Smooth muscle cell (in vitro differentiated cells): Measurements from ENCODE around the gene ZNF682. TPM values are rescaled to one million over a fixed set of nuclear protein-coding genes. Genes with fewer than 3 reads are reported as not detected.

Experiments
- DNase-seq: peaks from one replicate; lab custom pipeline; 2025; ENCODE audit not compliant: unreplicated experiment; lab: John Stamatoyannopoulos, UW
- H2AFZ ChIP-seq: fragments of 200-600 bp; sonication (generic); 2 replicates; pipeline ENCODE4 v1.6.0; 2016; ENCODE audit warnings: antibody characterized with exemption, low read depth, mild to moderate bottlenecking
- H3F3A ChIP-seq: fragments of 200-600 bp; sonication (generic); 2 replicates; pipeline ENCODE4 v1.6.0; 2017; ENCODE audit warnings: antibody characterized with exemption, low read depth
- H3K27ac ChIP-seq: fragments of 200-600 bp; sonication (generic); 2 replicates; pipeline ENCODE4 v1.5.1; 2016; ENCODE audit warnings: low read depth, mild to moderate bottlenecking
- H3K27me3 ChIP-seq: fragments of 200-600 bp; sonication (generic); 2 replicates; pipeline ENCODE4 v1.6.1; 2016; ENCODE audit warnings: low read depth, mild to moderate bottlenecking
- H3K36me3 ChIP-seq: fragments of 200-600 bp; sonication (generic); 2 replicates; pipeline ENCODE4 v1.5.1; 2016; ENCODE audit warnings: low read depth
- H3K4me1 ChIP-seq: fragments of 200-600 bp; sonication (generic); 2 replicates; pipeline ENCODE4 v1.5.1; 2016; ENCODE audit warnings: low read depth
- H3K4me2 ChIP-seq: fragments of 200-600 bp; sonication (generic); 2 replicates; pipeline ENCODE4 v1.6.0; 2016; ENCODE audit warnings: mild to moderate bottlenecking
- H3K4me3 ChIP-seq: fragments of 200-600 bp; sonication (generic); 2 replicates; pipeline ENCODE4 v1.5.1; 2016; ENCODE audit warnings: mild to moderate bottlenecking
- H3K79me2 ChIP-seq: fragments of 200-600 bp; sonication (generic); 2 replicates; pipeline ENCODE4 v1.6.0; 2016; ENCODE audit warnings: low read depth, mild to moderate bottlenecking
- H3K9ac ChIP-seq: fragments of 200-600 bp; sonication (generic); 2 replicates; pipeline ENCODE4 v1.6.0; 2016; ENCODE audit warnings: low read depth
- H3K9me3 ChIP-seq: fragments of 200-600 bp; sonication (generic); replicated peaks from 2 replicates; pipeline ENCODE4 v1.5.1; 2016; ENCODE audit warnings: low read depth
- H4K20me1 ChIP-seq: fragments of 200-600 bp; sonication (generic); 2 replicates; pipeline ENCODE4 v1.6.0; 2016; ENCODE audit warnings: low read depth
- whole genome bisulfite sequencing: methylation state at CpG from one replicate; pipeline ENCODE4 v1.1.7; 2016; ENCODE audit warnings: low lambda C conversion rate; 5-methylcytosine and 5-hydroxymethylcytosine counted together
- polyA plus RNA-seq: library from polyadenylated mRNA; unstranded; fragments of >200 nt; fragmentation: Nextera tagmentation; extraction: Ambion mirVana; gene quantifications from 2 replicates; pipeline ENCODE4 v1.2.1, GENCODE V29; 2016
- total RNA-seq: library from RNA; depleted of rRNA; stranded (reverse); fragments of >200 nt; gene quantifications from 2 replicates; pipeline ENCODE4 v1.2.3, GENCODE V29; 2014
- TF ChIP-seq, protein P1 (sequence below): fragments of 200-600 bp; sonication (generic); IDR thresholded peaks from 2 replicates; pipeline ENCODE4 v1.5.1; 2017; ENCODE audit warnings: borderline replicate concordance, mild to moderate bottlenecking, antibody characterized with exemption; ENCODE audit not compliant: insufficient read depth, poor library complexity, severe bottlenecking

ZNF682 gene
- total and polyA plus RNA-seq, 2 experiments from 2014 or later = 7.8 to 10.1 TPM

DNA sequence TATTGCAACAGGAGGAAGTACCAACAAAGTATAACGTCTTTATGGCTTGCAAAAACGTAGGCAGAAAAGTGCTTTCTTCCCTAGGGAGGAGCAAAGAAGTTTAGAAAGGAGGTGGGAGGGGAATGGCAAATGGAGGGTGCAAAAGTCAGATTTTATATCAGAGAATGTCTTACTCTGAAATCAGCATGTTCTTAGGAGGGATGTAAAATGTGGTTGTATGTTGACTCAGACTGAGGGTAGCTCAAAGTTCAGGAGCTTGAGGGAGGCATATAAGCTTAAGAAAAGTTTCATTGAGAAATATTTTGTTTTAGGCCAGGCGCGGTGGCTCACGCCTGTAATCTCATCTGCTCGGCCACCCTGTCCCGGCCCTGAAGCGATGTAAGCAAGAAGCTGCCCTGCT is 40.2 kb upstream of the ZNF682 start:
- H3K9me3 ChIP-seq = no peaks in the 10 kb centered on the region
- H3K4me1 ChIP-seq = peaks cover 12% of the 10 kb centered on the region
- TF ChIP-seq, protein P1, sequence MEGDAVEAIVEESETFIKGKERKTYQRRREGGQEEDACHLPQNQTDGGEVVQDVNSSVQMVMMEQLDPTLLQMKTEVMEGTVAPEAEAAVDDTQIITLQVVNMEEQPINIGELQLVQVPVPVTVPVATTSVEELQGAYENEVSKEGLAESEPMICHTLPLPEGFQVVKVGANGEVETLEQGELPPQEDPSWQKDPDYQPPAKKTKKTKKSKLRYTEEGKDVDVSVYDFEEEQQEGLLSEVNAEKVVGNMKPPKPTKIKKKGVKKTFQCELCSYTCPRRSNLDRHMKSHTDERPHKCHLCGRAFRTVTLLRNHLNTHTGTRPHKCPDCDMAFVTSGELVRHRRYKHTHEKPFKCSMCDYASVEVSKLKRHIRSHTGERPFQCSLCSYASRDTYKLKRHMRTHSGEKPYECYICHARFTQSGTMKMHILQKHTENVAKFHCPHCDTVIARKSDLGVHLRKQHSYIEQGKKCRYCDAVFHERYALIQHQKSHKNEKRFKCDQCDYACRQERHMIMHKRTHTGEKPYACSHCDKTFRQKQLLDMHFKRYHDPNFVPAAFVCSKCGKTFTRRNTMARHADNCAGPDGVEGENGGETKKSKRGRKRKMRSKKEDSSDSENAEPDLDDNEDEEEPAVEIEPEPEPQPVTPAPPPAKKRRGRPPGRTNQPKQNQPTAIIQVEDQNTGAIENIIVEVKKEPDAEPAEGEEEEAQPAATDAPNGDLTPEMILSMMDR = no peak
- H3K9ac ChIP-seq = peak overlapping the region; percentile 24
- H3K36me3 ChIP-seq = no peaks in the 10 kb centered on the region
- no peaks in the 10 kb centered on the region for H4K20me1 ChIP-seq
- no peak for DNase-seq
- 16% methylated on average over 8 of the region's 8 CpGs for WGBS
- H3F3A ChIP-seq = peaks cover 7% of the 10 kb centered on the region
- peak overlapping the region; percentile 95 for H2AFZ ChIP-seq
- no peaks in the 10 kb centered on the region for H3K27me3 ChIP-seq
- H3K79me2 ChIP-seq = peaks cover 21% of the 10 kb centered on the region
- peak overlapping the region; percentile 96 for H3K4me2 ChIP-seq
- no peak overlapping the region for H3K27ac ChIP-seq
- H3K4me3 ChIP-seq = peak overlapping the region; percentile 61

DNA sequence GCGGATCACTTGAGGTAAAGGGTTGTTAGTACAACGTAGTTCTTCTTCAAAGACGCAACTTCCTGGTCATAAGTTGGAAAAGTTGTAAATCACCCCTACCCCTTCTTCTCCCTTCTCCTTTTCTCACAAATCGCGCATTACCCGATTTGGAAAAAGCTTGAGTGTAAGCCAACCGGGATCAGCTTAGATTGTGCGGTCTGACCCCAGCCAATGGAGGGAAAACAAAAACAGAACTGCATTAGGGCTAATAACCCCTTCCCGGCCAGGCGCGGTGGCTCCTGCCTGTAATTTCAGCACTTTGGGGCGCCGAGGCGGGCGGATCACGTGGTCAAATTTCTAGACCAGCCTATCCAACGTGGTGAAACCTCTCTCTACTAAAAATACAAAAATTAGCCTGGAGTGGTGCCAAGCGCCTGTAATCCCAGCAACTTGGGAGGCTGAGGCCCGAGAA is 39.3 kb upstream of the ZNF682 start:
- TF ChIP-seq, protein P1 = no peak
- Histone ChIP-seq H3K9ac (peak overlapping the region; percentile 24), H3K4me3 (peak overlapping the region; percentile 61), H3K9me3 (no peaks in the 10 kb centered on the region), H3F3A (peaks cover 7% of the 10 kb centered on the region), H3K79me2 (peaks cover 13% of the 10 kb centered on the region), H3K27ac (peak overlapping the region; percentile 17), H3K4me2 (peak overlapping the region; percentile 96), H3K36me3 (no peaks in the 10 kb centered on the region), H3K27me3 (no peaks in the 10 kb centered on the region), H2AFZ (peak overlapping the region; percentile 95), H4K20me1 (no peaks in the 10 kb centered on the region), H3K4me1 (peaks cover 12% of the 10 kb centered on the region)
- peak; percentile 6 for DNase-seq
- under 1% methylated on average over 19 of the region's 19 CpGs for WGBS

DNA sequence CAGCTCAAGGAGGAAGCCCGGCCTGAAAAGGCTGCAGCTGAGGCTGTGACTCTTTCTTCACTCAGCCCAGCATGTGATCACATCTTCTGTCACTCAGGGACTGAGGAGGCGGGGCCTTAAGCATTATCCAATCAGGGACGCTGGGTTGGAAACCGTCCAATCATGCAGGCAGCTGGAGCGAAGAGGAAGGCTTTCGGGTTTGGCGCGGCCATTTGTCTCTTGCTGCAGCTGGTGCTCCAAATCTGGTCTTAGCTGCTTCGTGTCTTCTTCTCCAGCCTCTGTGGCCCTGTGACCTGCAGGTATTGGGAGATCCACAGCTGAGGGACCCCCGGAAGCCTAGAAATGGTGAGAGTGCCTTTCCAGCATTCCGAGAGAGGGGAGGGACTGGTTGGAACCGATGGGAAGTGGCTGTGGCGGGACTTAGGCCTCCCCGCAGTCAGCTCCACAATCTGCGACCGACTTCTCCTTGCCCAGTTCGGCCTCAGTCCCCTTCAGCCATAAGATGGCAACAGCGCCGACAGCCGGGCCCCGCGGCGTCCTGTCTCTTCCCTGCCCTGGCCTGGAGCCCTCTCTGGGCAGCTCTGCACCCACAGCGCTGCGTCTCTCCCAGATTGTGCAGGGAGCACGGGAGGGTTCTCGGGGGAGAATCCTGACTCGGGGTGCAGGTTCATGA is 38.6 kb upstream of the ZNF682 start, which contains the start of gene ZNF90:
ZNF90 (plus strand) TSS at position 210 of the 673 bp plus-strand sequence; CDS start at position 343, 133 bp downstream.
- Histone ChIP-seq H3K36me3 (no peaks in the 10 kb centered on the region), H3K27ac (peak within 1 kb of the TSS; percentile 17), H3K4me3 (peak within 1 kb of the TSS; percentile 61), H3K4me1 (peaks cover 12% of the 10 kb centered on the region), H3K9me3 (no peaks in the 10 kb centered on the region), H2AFZ (peak within 1 kb of the TSS; percentile 95), H3F3A (peaks cover 7% of the 10 kb centered on the region), H3K27me3 (no peaks in the 10 kb centered on the region), H3K4me2 (peak within 1 kb of the TSS; percentile 96), H3K9ac (peak within 1 kb of the TSS; percentile 24), H3K79me2 (peaks cover 8% of the 10 kb centered on the region), H4K20me1 (no peaks in the 10 kb centered on the region)
- under 1% methylated on average over 28 of the region's 28 CpGs for WGBS
- TF ChIP-seq, protein P1 = no peak
- peak; percentile 56 for DNase-seq
